Measurements from ENCODE around the gene CLEC4A. TPM values are rescaled to one million over a fixed set of nuclear protein-coding genes. Genes with fewer than 3 reads are reported as not detected.

CLEC4A gene
- total RNA-seq = 1 to 10 TPM in 2 of 4 donors, not detected in 2; 2.7 to 3.5 TPM

DNA sequence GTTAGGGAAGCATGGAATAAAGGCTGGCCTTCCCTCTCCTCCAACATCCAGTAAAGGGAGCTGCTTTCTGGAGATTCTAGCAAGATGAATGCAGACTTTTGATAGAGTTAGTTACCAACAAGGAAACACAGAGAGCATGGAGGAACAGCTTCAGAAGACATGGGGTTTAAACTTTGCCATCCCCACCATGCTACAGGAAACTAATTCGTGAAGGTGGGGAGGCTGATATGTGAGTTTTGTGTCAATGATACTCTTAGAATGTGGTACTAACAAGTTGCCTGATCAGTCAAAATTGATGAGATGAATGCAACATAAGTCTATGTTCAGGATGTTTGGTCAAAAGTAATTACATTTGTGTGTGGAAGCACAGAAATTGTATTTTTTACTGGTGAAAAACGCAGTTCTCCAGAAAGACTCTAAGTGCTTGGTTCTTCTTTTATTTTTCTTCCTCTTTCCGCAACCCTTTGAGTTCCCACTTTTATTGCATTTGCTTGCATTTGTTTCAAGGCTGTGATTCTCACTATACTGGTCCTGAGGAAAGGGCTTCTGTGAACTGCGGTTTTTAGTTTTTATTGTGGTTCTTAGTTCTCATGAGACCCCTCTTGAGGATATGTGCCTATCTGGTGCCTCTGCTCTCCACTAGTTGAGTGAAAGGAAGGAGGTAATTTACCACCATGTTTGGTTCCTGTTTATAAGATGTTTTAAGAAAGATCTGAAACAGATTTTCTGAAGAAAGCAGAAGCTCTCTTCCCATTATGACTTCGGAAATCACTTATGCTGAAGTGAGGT lies at the start of gene CLEC4A:
Gene CLEC4A, plus strand, starts transcription at position 494 of the 789 bp plus-strand sequence. Its CDS starts 262 bp downstream, at position 756.
- H3K27me3 ChIP-seq = no peaks in the 10 kb centered on the region
- WGBS, 2 donors = 80 to 81% methylated on average over 5 of the region's 5 CpGs
- no peaks in the 10 kb centered on the region for H3K9me3 ChIP-seq
- TF ChIP-seq, protein P1, sequence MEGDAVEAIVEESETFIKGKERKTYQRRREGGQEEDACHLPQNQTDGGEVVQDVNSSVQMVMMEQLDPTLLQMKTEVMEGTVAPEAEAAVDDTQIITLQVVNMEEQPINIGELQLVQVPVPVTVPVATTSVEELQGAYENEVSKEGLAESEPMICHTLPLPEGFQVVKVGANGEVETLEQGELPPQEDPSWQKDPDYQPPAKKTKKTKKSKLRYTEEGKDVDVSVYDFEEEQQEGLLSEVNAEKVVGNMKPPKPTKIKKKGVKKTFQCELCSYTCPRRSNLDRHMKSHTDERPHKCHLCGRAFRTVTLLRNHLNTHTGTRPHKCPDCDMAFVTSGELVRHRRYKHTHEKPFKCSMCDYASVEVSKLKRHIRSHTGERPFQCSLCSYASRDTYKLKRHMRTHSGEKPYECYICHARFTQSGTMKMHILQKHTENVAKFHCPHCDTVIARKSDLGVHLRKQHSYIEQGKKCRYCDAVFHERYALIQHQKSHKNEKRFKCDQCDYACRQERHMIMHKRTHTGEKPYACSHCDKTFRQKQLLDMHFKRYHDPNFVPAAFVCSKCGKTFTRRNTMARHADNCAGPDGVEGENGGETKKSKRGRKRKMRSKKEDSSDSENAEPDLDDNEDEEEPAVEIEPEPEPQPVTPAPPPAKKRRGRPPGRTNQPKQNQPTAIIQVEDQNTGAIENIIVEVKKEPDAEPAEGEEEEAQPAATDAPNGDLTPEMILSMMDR (IDR thresholded peaks at IDR 0.05) = no peak
- TF ChIP-seq POLR2A (IDR thresholded peaks at IDR 0.05) = no peak
- no peaks in the 10 kb centered on the region for H3K4me1 ChIP-seq
- H3K4me3 ChIP-seq (replicated peaks in 1 of 3) = no peak within 1 kb of the TSS
- H3K27ac ChIP-seq = no peak within 1 kb of the TSS
- intact Hi-C loops (cut with DNase I) = no loop called here
- no peaks in the 10 kb centered on the region for H3K36me3 ChIP-seq
- DNase-seq = no peak

DNA sequence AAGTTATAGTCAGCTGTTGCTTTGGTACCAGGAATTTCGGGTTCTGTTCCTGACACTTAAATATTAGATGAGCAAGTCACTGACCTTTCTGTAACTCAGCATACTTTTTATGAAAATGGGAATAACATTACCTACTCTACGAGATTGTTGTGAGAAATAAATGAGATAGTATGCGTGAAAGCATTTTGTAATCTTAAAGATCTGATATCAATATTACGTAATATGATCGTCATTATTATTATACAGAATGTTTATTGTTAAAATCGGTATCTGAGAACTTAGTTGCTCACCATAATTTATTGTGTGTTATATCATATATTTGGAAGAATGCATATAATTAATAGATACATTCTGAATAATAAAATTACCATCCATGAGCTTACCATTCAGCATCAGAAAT lies 47.5 kb upstream of the CLEC4A start:
- intact Hi-C loops (cut with DNase I) = no loop called here
- peaks cover 0 to 5% of the 10 kb centered on the region in 2 donors for H3K4me1 ChIP-seq
- H3K4me3 ChIP-seq (replicated peaks in 1 of 3) = no peak overlapping the region
- no peak for DNase-seq
- TF ChIP-seq POLR2A (IDR thresholded peaks at IDR 0.05) = no peak
- TF ChIP-seq, protein P1 (IDR thresholded peaks at IDR 0.05) = no peak
- no peaks in the 10 kb centered on the region for H3K27me3 ChIP-seq
- 92 to 93% methylated on average over 6 of the region's 6 CpGs for WGBS, 2 donors
- no peaks in the 10 kb centered on the region for H3K36me3 ChIP-seq
- H3K27ac ChIP-seq = no peak overlapping the region
- no peaks in the 10 kb centered on the region for H3K9me3 ChIP-seq

DNA sequence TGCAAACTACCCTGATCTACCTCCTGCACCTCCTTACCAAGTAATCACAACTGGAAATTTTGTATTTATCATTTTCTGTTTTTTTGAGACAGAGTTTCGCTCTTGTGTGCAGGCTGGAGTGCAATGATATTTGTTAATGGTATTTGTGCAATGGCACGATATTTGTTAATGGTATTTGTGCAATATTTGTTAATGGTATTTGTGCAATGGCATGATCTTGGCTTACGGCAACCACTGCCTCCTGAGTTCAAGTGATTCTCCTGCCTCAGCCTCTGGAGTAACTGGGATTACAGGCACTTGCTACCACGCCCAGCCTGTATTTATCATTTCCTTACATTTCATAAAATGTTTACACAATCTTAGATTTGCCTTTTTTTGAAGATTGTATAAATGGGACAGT lies 47.1 kb upstream of the CLEC4A start:
- DNase-seq = no peak
- H3K4me3 ChIP-seq (replicated peaks in 1 of 3) = no peak overlapping the region
- H3K4me1 ChIP-seq = peaks cover 0 to 8% of the 10 kb centered on the region in 2 donors
- 90 to 91% methylated on average over 4 of the region's 4 CpGs for WGBS, 2 donors
- no peaks in the 10 kb centered on the region for H3K27me3 ChIP-seq
- no peaks in the 10 kb centered on the region for H3K9me3 ChIP-seq
- no peak overlapping the region for H3K27ac ChIP-seq
- no peaks in the 10 kb centered on the region for H3K36me3 ChIP-seq
- intact Hi-C loops (cut with DNase I) = no loop called here
- no peak for TF ChIP-seq POLR2A (IDR thresholded peaks at IDR 0.05)
- TF ChIP-seq, protein P1 (IDR thresholded peaks at IDR 0.05) = no peak

DNA sequence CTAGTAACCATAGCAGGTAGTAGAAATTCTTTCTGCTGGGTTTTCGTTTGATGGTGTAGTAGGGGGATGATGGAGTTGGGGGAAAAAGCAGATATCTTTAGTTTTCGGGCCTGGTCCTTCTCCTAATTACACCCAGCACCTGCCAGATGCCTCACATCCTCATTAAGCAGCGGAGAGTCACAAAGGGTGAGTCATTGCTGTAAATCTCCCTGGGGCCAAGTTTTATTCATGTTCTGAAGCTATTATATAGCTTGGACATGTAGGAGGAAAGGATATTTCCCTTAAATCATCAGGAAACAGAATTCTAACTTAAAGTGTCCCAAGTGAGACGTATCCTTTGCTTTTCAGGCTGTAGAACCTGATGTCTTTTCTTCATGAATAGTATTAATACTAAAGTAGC lies 46.2 kb upstream of the CLEC4A start:
- H3K36me3 ChIP-seq = no peaks in the 10 kb centered on the region
- intact Hi-C loops (cut with DNase I) = no loop called here
- WGBS, 2 donors = 71 to 86% methylated on average over 4 of the region's 4 CpGs
- peaks cover 0 to 8% of the 10 kb centered on the region in 2 donors for H3K4me1 ChIP-seq
- H3K9me3 ChIP-seq = no peaks in the 10 kb centered on the region
- H3K4me3 ChIP-seq (replicated peaks in 1 of 3) = no peak overlapping the region
- TF ChIP-seq, protein P1 (IDR thresholded peaks at IDR 0.05) = no peak
- TF ChIP-seq POLR2A (IDR thresholded peaks at IDR 0.05) = no peak
- no peak for DNase-seq
- no peaks in the 10 kb centered on the region for H3K27me3 ChIP-seq
- H3K27ac ChIP-seq = no peak overlapping the region

DNA sequence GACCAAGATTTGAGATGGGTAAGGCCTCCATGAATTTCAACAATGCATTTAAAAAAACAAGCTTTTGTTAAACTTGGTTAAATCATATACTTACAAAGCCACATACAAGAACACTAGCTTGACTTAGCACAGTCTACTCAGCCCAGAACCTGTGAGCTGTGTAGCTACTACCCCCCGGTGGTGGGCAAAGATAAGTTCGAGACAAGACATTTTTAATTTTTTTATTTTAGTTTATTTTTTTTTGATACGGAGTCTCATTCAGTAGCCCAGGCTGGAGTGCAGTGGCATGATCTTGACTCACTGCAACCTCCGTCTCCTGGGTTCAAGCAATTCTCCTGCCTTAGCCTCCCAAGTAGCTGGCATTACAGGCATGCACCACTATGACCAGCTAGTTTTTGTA lies 45.0 kb upstream of the CLEC4A start:
- TF ChIP-seq, protein P1 (IDR thresholded peaks at IDR 0.05) = peak in 2 of 6 experiments; percentile 24 to 28
- no peak for TF ChIP-seq POLR2A (IDR thresholded peaks at IDR 0.05)
- intact Hi-C loops (cut with DNase I) = no loop called here

More for the DNA sequence above, 45.0 kb upstream of the CLEC4A start:
- H3K9me3 ChIP-seq = no peaks in the 10 kb centered on the region
- 34 to 37% methylated on average over 4 of the region's 4 CpGs for WGBS, 2 donors
- peaks cover 6 to 12% of the 10 kb centered on the region in 2 donors for H3K4me1 ChIP-seq
- no peak overlapping the region for H3K4me3 ChIP-seq (replicated peaks in 1 of 3)
- peak in 1 of 2 donors; percentile 9 for DNase-seq
- no peak overlapping the region for H3K27ac ChIP-seq
- no peaks in the 10 kb centered on the region for H3K36me3 ChIP-seq
- no peaks in the 10 kb centered on the region for H3K27me3 ChIP-seq
